Hematopoietic multipotent progenitor cell treated with erythropoietin and hydrocortisone succinate and interleukin-3 and kit ligand, for 8 days (in vitro differentiated cells): ENCODE measurements around the gene LITAFD.
"Not testable (repeated sequence)": the region's sequence is repeated elsewhere in the genome, so short reads cannot be mapped to it uniquely, and the experiment has no call there.

Source experiments
- DNase-seq: peaks from one replicate; pipeline ENCODE4 v3.0.0-alpha.2; 2015

The LITAFD gene

DNA sequence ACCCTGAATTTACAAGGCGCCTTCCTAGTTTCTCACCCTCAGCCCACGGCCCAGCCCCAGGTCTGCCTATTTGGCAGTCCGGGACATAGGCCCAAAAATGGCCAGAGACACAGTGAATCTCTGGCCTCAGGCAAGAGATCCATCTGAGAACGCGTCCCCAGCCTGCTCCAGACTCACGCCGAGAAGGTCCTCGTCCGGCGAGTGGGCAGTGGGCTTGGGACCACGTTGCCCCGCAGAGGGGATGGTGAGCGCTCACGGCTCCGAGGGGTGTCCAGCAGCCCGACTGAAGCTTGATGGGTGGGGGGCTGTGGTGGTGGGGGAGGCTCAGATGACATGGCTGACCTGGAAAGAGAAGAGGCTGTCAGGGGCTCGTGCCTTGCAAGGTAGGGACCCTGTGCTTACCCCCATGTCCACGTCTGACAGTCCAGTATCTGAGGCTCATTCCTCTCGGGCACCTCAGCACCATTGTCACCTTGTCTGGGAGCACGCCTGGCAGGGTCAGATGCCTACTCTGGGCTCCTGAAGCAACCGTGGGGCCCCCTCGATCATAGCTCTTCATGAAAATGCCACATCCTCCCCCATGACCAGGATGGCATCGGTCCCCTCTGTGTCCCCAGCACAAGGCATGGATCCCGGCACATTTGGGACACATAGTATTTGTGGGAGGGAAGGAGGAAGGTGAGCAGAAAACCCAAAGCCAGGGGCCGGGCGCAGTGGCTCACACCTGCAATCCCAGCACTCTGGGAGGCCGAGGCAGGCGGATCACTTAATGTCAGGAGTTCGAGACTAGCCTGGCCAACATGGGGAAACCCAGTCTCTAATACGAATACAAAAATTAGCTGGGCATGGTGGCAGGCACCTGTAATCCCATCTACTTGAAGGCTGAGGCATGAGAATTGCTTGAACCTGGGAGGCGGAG is 22.9 kb upstream of the LITAFD start:
- DNase-seq: no peak

DNA sequence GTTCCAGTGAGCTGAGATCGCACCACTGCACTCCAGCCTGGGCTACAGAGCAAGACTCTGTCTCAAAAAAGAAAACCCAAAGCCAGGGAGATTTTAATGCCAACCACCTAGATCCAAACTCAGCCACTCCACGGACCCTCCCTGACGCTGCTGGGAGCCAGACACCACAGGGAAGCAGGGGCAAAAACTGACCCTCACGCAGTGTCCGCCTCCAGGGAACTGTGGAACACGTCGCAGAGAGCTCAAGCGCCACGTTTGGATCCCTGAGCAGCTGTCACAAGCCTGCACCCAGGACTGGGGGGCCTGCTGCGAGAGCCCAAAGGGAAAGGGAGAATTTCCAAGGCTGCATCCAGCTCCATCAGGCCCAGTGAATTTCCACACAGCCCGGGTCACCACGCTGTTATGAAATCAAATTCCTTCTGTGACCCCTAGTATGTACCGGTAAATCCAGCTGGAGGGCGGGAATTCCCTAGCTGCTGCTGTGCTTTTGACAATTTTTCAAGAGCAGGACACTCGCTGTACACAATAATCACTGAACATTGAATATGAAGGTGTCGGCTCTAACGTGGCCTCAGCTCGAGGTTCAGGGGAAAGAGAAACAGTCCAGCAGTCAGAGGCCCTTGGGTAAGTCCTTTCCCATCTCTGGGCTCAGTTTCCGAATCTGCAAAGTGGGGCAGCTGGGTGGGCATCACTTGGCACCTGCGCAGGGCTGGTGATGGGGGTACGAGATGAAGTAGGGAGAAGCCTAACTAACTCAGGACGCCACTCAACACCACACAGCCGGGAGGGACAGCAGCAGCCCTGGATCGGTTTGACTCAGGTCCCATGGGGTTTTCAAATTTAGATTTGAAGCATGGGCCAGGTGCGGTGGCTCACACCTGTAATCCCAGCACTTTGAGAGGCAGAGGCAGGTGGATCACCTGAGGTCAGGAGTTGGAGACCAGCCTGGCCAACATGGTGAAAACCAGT is 22.0 kb upstream of the LITAFD start:
- DNase-seq: no peak

DNA sequence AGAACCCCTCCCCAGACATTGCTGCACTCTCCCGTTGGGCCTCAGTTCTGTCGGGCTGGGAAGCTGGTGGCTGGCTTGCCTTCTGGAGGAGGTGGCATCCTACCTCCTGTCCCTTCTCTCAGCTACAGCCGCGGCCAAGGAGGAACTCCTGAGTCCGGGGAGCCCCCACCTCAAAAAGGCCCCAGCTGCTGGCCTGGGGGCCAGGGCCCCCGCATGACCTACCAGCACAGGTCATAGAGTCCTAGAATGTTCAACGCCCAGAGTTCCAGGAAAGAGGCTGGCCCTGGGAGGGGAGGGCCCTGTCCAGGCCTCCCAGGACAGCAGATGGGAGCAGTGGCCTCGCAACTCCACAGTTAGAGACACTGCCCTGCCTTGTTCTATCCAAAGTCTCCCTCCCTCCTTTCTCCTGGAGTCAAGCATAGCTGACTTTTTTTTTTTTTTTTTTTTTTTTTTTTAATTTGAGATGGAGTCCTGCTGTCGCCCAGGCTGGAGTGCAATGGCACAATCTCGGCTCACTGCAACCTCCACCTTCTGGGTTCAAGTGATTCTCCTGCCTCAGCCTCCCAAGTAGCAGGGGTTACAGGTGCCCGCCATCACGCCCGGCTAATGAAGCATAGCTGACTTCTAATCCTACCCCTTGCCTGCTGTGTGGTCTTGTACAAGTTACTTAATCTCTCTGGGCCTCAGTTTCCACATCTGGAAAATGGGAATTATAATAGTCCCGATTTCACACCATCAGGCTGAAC is 20.4 kb upstream of the LITAFD start:
- no peak for DNase-seq

DNA sequence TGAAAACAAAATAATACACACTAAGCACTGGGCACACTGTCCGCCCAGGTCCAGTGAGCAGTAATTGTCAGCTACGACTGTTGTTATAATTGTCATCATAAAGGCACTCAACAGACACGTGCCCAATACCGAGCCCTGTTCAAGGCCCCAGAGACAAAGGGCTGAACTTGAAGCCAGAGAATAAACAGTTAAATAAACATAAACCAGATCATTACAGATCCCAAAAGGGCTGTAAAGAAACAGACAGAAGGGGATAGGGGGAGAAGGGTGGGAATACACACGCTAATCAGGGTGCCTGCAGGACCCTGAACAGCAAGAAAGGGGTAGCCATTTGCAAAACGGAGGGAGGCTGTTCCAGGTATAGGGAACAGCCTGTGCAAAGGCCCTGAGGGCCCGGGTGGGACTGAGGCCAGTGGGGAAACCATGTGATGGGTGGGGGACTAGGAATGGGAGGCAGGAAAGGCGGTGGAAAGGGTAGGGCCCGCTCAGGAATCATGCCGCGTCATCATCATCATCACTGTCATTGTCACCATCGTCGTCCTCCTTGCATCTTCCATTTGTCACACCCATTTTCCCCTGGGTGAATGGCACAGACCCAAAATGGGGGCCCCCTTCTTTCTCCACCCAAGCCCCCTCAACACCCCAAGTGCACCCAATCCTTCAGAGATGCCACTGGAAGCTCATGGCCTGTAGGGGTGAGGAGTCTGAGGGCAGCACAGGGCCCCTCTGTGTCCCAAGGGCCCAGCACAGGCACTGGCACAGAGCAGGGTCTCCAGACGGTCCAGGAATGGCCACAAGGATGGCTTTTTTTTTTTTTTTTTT is 19.6 kb upstream of the LITAFD start:
- DNase-seq: no peak

DNA sequence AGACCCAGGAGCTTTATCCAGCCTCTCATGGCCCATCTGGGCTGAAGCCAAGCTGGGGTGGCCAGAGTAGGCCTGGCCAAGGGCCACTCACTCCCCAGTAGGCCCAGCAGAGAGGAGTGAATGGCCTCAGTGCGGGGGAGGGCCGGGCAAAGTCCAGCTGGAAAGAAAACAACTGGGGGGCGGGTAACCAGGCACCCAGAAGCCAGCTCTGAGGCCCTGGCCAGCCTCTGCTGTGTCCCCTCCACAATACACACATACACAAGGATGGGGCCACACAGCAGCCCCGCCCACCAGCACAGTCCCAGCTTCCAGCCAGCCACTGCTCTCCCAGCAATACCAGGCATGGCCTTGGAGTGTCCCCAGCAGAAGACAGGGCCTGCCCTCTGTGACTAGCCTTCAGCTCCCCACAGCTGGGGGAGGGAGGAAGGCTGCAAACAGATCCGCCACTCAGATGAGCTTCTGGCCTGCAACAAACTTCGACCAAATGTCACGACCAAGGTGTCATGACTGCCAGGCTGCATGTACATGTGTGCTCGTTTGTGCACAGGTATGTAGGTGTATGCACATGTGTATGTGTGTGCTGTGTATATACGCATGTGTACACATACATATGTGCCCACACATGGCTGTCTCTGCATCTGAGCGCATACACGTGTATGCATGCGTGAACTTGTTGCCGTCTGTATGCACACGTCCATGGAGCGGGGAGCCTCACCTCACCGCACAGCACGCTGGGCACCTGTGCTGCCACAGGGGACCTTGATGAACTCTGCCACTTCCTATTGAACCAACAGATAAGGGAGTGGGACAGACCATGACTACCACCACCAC is 18.3 kb upstream of the LITAFD start:
- DNase-seq: peak; percentile 38

DNA sequence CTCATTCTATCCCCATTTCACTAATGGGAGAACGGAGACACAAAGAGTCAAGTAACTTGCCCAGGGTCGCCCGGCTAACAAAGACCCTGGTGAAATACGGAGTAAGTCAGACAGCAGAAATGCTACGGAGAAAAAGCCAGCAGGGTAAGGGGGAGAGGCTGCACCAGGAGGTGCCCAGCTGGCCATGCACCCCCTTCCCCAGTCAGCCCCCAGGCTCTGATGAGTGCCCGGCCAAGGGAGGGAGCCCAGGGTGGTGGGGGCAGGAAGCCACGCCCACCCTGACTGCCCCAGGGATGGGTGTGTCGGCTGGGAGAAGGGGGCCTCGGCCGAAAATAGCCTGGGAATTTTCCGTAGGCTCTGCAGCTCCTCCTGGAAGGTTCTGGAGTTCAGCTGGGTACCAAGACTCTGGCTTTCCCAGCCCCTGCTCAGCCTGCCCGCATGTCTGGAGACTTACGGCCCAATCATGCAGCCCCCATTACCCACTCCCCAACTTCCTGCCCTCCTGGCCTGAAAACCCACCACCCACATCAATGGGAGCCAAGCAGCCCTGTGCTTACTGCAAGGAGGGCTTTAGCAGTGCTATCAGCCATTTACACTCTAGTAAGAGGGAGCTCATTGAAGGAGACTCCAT is 17.6 kb upstream of the LITAFD start:
- no peak for DNase-seq

DNA sequence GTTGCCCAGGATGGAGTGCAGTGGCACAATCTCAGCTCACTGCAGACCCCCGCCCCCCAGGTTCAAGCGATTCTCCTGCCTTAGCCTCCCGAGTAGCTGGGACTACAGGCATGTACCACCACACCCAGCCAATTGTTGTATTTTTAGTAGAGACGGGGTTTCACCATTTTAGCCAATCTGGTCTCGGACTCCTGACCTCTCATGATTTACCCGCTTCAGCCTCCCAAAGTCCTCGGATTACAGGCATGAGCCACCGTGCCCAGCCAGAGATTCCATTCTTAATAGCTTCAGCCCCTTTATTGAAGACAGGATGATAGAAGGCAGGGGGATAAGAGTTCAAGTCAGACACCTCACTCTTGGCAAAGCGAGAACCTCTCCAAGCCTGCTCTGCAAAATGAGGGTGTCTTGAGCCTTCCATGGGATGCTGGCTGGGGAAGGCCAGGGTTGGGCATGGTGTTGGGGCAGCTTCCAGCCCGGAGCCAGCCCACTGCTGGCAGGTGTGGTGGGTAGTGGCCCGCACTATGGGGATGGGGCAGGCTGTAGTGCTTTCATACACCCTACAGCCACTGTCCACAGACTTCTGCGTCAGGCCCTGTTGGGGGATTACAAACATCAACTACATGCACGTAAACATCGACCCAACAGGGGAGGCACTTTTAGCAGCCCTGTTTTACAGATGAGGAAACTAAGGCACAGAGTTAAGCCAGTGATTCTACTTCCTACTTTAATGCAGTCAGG is 16.8 kb upstream of the LITAFD start:
- no peak for DNase-seq

DNA sequence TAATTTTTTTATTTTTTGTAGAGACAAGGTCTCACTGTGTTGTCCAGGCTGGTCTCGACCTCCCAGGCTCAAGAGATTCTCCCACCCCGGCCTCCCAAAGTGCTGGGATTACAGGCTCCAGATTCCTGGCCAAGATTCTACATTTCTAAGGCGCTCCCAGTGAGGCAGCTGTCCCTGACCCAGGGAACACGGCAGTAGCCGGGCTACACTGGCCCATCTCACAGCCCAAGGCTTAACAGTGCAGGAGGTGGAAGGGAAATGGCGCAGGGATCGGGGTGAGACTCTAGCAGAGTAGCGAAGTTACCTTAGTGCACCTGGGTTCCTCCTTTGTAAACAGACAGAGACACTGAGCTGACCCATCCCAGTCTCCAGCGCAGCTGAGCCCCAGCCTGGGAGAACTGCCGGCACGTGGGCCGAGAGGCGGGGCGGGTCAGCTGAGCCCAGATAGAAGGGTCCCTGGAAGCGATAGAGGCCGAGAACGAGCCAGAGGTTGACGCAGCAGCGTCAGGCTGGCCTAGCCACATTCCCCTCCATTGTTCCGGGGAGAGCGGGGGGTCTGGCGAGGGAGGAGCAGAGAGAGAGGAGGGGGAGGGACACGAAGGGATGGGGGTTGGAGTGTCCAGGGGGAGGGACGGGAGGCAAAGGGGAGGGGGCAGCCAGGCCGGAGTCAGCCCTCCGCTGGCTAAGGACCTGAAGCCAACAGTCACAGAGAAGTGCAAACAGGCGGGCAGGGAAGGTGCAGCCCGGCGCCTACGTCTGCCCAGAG is 15.8 kb upstream of the LITAFD start:
- no peak for DNase-seq

DNA sequence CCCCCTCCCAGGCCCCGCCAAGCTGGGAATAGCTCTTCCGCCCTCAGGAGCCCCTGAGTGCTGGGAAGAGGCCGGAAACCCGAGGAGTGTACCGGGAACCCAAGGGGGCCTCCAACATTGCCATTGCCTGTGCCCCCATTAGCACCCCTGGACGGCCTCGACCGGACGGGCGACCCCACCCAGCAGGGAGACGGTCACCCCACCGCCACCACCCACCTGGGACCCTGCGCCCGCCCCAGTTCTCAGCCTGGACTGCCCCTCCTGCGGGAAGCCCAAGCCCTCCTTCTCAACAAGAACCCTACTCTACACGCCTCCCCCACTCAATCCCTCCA is 15.3 kb upstream of the LITAFD start:
- DNase-seq: no peak

DNA sequence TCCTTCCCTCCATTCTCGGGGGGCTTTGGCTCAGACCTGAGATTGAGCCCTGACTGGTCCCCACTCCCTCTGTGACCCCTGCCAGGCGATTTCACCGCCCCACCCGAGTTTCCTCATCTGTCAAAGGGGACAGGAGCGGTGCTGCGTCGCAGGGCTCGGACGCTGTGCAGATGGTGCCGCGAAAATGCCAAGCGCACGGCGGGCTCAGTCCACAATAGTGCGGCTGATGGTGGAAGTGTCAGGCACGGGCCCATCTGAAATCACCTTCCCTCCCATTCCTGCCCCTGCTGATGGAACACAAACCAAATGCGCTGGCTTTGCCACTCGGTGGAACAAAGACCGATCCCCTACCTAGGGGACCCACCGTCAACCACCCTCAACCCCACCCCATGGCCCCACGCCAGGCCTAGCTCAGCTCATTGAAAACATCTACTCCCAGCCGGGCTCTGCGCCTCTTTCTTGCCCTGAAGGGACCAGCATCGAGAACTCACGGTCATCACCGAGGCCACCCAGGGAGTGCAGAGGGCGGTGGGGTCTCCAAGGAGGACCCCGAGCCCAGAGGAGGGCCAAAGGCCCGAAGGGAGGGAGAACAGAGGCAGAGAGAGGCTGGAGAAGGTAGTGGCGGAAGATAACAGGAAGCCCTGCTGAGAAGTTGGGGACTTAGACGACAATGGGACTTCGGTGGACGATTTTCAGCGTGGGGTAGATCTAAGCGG is 14.8 kb upstream of the LITAFD start:
- DNase-seq: peak; percentile 47

DNA sequence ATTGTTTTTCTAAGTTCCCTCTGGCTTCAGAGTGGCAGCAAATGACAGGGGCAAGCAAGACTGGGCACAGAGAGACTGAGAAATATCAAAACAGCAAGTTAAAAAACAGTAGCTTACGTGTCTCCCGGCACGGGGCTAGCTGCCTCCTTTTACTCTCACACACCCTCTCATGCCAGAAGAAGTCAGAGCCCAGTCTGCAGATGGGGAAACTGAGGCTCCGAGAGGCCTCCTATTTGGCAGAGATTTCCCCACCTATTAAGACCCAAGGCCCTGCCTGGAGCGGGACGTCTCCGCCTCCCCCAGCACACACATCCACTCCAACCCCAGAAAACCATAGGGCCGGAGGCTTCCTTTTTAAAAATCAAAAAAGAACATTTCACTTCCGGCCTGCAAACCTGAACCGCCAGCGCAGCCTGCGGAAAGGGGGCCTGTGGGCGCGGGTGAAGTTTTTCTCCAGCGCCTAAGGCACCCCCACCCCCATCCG is 14.2 kb upstream of the LITAFD start:
- no peak for DNase-seq

DNA sequence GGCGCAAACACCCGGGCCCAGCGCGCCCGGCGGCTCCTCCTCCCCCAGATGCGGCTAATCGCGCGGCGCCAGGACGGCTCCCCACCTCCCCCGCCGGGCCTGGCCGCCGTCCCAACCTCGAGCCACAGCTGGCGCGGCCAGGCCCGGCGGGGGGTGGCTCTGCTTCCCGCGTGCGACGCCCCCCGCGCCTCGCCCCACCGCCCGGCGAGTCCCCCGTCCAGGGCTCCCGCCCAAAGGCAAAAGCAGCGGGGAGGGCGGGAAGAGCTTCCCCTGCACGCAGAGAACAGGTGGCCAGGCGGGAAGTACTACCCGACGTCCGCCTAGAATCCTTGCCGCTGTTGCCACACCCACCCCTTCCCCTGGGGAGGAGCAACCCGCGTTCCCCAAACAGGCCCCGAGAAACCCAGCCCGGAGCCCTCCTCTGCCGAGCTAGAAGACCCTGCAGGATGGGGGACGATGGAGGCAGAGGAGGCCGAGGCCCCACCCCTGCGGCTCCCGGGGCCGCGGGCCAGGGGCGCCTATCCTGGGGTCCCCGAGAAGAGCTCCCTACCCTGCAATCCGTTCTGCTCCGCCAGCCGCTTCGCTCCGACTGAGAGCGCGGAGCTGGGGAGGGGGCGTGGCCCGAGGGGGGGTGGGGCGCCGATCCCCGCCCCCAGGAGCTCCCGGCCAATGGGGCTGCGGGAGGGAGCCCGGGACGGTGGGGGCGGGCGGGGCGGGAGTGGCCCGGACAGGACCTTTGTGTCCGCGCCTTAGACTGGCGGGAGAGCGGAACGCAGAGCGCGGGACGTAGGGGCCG is 13.5 kb upstream of the LITAFD start, which contains the start of gene CARHSP1:
TSS of gene CARHSP1 (minus strand) at position 591 of the 796 bp plus-strand sequence. CDS start 9,678 bp downstream, outside the sequence.
- DNase-seq: peak; percentile 90

DNA sequence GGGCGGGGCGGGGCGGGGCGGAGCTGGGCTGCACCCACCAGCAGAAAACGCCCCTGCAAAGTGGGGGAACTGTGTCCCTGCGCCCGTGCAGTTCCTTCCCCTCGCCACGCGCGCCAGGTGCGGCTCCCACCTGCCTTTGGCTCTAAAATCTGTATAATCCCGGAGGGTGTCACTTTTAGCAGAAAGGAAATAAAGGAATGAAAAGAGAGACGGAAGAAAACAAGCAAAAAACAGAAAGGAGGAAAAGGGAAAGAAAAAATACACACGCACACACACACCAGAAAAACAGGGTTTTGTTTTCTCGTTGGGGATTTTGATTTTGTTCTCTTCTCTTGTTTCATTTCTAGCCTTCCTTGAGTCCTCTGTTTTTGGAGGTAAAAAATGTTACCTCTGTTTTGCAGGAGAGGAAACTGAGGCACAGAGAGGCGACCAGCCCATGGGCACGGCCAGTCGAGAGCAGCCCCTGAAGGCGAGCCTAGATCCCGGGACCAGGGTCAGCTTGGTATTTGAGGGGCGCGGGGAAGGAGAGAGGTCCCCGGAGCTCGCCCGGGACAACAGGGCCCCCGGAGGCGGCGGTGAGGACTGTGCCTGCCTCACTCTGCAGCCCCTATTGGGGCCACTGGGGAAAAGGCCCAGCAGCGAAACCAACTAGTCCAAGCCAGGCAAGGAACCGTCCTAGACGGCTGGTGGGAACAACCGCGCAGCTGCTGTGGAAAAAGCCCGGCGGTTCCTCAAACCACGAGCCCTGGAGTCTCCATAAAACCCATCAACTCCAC is 12.8 kb upstream of the LITAFD start:
- DNase-seq: peak; percentile 14

DNA sequence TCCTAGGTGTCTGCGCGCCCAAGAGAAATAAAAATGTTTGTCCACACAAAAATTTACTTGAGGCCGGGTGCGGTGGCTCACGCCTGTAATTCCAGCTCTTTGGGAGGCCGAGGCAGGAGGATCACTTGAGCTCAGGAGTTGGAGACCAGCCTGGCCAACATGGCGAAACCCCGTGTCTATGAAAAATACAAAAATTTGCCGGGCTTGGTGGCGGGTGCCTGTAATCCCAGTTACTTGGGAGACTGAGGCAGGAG is 12.2 kb upstream of the LITAFD start:
- DNase-seq: not testable (repeated sequence)

DNA sequence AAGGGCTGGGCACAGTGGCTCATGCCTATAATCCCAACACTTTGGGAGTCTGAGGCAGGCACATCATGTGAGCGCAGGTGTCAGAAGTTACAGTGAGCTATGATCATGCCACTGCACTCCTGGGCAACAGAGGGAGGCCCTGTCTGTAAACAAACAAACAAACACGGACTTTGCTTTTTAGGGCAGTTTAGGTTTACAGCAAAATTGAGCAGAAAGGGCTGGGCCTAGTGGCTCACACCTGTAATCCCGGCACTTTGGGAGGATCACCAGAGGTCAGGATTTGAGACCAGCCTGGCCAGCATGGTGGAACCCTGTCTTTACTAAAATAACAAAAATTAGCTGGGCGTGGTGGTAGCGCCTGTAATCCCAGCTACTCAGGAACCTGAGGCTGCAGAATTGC is 10.1 kb upstream of the LITAFD start:
- no peak for DNase-seq

DNA sequence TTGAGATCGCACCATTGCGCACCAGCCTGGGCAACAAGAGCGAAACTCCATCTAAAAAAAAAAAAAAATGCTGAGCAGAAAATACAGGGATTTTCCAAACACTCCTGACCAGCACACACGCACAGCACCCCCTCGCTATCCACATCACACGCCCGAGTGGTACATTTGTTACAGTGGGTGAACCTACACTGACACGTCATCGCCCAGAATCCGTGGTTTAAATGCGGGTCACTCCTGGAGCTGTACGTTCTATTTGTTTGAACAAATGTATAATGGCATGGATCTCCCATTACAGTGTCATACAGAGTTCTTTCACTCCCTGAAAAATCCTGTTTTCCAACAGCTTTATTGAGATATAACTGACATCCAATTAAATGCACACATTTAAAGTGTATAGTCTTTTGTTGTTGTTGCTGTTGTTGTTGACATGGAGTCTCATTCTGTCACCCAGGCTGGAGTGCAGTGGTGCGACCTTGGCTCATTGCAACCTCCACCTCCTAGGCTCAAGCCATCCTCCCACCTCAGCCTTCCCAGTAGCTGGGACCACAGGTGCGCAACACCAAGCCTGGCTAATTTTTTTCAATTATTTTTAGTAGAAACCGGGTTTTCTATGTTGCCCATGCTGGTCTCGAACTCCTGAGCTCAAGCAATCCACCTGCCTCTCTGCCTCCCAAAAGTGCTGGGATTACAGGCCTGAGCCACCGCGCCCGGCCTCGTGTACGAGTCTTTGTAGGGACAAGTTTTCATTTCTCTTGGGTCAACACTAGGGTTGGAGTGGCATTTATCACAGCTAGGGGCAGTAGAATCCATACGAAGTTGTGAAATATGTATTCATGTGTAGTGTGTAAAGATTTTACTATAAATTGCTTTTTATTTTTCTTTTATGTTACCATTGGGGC is 8.9 kb upstream of the LITAFD start:
- DNase-seq: peak; percentile 16
